Measurements from ENCODE around the gene CRHR1. TPM values are rescaled to one million over a fixed set of nuclear protein-coding genes. Genes with fewer than 3 reads are reported as not detected.

CRHR1 gene
- total RNA-seq, 2 experiments from 2014 or later: not detected

DNA sequence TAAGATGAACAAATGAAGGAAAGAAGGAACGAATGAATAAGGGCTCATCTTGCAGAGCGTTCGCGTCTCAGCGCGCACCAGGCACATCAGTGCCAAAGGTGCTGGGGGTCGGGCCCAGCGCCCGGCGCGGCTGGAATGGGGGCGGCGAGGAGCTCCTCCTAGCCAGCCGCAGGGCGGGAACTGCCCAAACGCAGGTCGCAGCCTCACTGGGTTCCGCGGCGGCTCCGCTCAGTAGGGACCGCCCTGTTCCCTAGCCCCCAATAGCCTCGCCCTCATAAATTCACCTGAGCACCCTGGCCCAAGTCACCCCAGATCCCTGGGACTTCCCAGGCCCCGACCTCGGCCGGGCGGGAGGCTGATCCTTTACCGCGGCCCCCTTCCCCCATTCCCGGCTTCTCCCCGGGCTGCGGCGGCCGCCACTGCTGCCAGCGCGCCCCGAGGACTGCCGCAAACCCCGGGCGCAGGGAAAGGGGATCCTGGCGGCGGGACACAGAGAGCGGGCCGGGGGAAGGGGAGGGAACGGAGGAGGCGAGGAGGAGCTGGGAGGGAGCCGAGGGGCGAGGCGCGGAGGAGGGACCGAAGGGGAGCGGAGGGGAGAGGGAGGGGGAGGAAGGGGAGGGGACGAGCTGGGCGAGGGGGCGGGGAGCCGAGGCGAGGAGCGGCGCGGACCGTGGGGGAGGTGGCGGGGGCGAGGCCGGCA is 377 bp upstream of the CRHR1 start:
- DNase-seq (peak; percentile 16), ATAC-seq (peak; percentile 9)
- ChIA-PET CTCF (interaction anchor here (0.7 to 1.8 kb wide), 9 partner anchors 17 to 417 kb away, joined by 3 to 13 read pairs (median 4); no protein-coding TSS in a partner anchor), POLR2A (interaction anchor here (0.6 kb wide), 1 partner anchor 118 kb away, joined by 3 read pairs; no protein-coding TSS in a partner anchor)
- no peak overlapping the region for H3K27ac Mint-ChIP-seq
- TF ChIP-seq, protein P1, sequence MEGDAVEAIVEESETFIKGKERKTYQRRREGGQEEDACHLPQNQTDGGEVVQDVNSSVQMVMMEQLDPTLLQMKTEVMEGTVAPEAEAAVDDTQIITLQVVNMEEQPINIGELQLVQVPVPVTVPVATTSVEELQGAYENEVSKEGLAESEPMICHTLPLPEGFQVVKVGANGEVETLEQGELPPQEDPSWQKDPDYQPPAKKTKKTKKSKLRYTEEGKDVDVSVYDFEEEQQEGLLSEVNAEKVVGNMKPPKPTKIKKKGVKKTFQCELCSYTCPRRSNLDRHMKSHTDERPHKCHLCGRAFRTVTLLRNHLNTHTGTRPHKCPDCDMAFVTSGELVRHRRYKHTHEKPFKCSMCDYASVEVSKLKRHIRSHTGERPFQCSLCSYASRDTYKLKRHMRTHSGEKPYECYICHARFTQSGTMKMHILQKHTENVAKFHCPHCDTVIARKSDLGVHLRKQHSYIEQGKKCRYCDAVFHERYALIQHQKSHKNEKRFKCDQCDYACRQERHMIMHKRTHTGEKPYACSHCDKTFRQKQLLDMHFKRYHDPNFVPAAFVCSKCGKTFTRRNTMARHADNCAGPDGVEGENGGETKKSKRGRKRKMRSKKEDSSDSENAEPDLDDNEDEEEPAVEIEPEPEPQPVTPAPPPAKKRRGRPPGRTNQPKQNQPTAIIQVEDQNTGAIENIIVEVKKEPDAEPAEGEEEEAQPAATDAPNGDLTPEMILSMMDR (IDR thresholded peaks at IDR 0.05): no peak
- H3K4me3 Mint-ChIP-seq: peak overlapping the region; percentile 63
- no peaks in the 10 kb centered on the region for H3K9me3 Mint-ChIP-seq
- H3K27me3 Mint-ChIP-seq: peaks cover 65% of the 10 kb centered on the region
- peaks cover 2% of the 10 kb centered on the region for H3K4me1 Mint-ChIP-seq (ENCODE audit: low read depth)
- intact Hi-C loops (cut with micrococcal nuclease): no loop called here
- no peaks in the 10 kb centered on the region for H3K36me3 Mint-ChIP-seq (ENCODE audit: low read depth)

DNA sequence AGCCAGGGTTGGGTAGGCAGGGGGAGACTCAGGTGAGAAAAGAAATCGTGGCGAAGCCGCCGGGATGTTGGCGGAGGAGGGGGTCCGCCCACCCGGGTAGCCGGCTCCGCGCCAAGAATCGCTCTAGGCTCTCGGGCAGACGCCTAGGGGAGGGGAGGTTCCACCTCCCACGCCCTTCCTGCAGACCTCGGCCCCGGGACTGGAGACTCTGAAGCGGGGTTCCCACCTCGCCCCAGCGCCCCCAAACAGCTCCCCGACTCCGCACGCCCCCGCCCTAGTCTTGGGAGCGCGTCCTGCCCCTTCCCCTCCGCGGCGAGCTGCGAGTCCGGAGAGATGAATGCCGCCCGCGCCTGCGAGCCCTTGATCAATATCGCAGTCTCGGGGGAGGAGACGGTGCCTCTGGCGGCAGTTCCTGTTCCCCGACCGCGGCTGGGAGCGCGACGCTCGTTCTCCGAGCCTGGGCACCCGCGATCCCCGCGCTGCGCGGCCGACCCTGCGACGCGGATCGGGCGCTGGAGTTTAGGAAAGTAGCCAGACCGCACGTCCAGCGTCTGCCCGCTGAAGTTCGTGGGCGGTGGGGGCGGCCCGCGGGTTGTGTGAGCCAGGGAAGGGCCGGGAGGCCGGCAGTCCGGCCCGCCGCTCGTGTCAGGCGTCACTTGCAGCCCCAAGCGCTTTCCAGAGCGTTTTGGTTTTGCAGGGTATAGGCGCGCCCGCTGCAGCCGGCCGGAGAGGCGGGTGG is 790 bp downstream of the CRHR1 start:
- ChIA-PET CTCF (interaction anchor here (1.1 kb wide), 1 partner anchor 14 kb away, joined by 4 read pairs; no protein-coding TSS in a partner anchor), POLR2A (no interaction called here)
- Mint-ChIP-seq H3K9me3 (no peaks in the 10 kb centered on the region), H3K27me3 (peaks cover 66% of the 10 kb centered on the region), H3K36me3 (ENCODE audit: low read depth) (no peaks in the 10 kb centered on the region), H3K4me1 (ENCODE audit: low read depth) (peaks cover 2% of the 10 kb centered on the region), H3K27ac (no peak overlapping the region), H3K4me3 (peak overlapping the region; percentile 57)
- TF ChIP-seq, protein P1 (IDR thresholded peaks at IDR 0.05): no peak
- DNase-seq (peak; percentile 51), ATAC-seq (peak; percentile 45)
- intact Hi-C loops (cut with micrococcal nuclease): no loop called here

- no peak for ATAC-seq
- intact Hi-C loops (cut with micrococcal nuclease): no loop called here
- TF ChIP-seq, protein P1 (IDR thresholded peaks at IDR 0.05): no peak
- Mint-ChIP-seq H3K4me3 (no peak overlapping the region), H3K27me3 (peaks cover 67% of the 10 kb centered on the region), H3K4me1 (ENCODE audit: low read depth) (peaks cover 2% of the 10 kb centered on the region), H3K9me3 (no peaks in the 10 kb centered on the region), H3K36me3 (ENCODE audit: low read depth) (no peaks in the 10 kb centered on the region), H3K27ac (no peak overlapping the region)
- ChIA-PET POLR2A (no interaction called here), CTCF (interaction anchor here (1.1 kb wide), 1 partner anchor 14 kb away, joined by 4 read pairs; no protein-coding TSS in a partner anchor)
- no peak for DNase-seq
Observed at GRCh38 chr17:45785480-45786193, 1.5 kb downstream of the CRHR1 start.

DNA sequence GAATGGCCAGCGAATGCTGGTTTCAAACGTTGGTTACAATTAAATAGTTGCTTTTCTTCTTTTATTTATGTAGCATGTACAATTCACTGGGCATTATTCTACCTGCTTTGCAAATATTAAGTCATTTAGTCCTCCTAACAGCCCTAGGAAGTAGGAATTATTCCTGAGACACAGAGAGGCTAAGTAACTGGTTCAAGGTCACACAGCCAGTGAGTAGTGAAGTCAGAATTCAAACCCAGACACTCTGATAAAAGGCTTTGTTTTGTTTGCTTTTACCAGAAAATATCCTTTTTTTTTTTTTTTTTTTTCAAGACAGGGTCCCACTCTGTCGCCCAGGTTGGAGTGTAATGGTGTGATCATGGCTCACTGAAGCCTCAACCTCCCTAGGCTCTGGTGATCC is 2.2 kb downstream of the CRHR1 start:
- Mint-ChIP-seq H3K27me3 (peaks cover 64% of the 10 kb centered on the region), H3K4me1 (ENCODE audit: low read depth) (peaks cover 2% of the 10 kb centered on the region), H3K36me3 (ENCODE audit: low read depth) (no peaks in the 10 kb centered on the region), H3K4me3 (no peak overlapping the region), H3K9me3 (no peaks in the 10 kb centered on the region), H3K27ac (no peak overlapping the region)
- ChIA-PET CTCF (no interaction called here), POLR2A (no interaction called here)
- no peak for ATAC-seq
- intact Hi-C loops (cut with micrococcal nuclease): no loop called here
- DNase-seq: no peak
- TF ChIP-seq, protein P1 (IDR thresholded peaks at IDR 0.05): no peak
